ENCODE data around the gene LHPP.

LHPP gene

DNA sequence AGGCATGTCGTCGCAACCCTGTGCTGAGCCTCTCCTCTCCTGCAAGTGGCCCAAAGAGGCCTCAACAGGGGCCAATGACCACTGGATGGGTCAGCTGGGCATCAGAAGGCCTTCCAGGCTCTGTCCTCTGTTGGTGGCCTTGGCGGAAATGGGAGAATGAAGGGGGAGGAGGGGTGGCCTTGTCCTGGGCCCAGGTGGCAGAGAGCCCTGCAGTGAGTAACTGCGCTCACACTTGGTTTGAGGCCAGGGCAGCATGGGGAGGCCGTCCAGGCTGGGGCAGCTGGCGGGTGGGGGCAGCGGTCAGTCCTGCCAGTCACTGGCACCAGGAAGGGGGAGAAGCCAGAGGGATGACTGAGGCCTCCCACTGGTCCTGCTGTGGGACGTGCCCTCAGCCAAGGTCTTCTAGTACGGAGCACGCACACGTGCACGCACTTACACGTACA lies 59.8 kb downstream of the LHPP start:
- no peak for DNase-seq (ENCODE audit: low read depth)

DNA sequence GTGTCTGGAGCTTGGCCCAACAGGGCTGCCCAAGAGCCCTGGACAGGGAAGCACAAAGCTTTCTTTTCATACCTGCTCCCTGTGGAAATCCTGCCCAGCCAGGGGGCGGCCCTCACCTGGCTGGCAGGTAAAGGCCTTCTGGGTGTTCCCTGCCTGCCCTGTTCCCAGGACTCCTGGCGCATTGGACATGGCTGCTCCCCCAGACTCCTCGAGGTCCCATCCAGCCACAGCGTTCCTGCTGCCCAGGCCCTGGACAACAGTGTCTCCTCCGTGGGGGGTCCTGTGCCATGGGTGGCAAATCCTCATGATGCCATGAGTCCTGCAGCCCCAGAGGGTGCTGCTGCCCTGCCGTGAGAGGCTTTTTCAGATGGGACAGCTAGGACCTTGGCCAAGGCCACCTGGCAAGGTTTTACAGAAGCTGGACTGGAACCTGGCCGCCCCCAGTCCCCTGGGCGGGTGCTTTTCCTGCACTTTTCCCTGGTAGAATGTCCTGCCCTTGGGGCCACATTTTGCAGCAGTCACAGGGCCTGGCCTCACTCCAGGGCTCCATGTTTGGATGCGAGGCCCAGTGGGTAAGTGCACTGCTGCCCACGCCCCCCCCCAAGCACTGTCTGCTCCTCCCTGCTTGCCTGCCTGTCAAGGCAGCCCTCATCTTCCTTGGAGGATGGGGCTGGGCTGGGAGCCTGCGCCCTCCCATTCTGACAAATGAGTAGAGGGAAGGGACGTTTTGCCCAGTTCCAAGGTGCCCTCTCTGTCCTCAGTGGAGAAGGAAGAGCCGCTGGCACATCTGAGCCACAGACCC lies 60.7 kb downstream of the LHPP start:
- DNase-seq (ENCODE audit: low read depth): no peak

DNA sequence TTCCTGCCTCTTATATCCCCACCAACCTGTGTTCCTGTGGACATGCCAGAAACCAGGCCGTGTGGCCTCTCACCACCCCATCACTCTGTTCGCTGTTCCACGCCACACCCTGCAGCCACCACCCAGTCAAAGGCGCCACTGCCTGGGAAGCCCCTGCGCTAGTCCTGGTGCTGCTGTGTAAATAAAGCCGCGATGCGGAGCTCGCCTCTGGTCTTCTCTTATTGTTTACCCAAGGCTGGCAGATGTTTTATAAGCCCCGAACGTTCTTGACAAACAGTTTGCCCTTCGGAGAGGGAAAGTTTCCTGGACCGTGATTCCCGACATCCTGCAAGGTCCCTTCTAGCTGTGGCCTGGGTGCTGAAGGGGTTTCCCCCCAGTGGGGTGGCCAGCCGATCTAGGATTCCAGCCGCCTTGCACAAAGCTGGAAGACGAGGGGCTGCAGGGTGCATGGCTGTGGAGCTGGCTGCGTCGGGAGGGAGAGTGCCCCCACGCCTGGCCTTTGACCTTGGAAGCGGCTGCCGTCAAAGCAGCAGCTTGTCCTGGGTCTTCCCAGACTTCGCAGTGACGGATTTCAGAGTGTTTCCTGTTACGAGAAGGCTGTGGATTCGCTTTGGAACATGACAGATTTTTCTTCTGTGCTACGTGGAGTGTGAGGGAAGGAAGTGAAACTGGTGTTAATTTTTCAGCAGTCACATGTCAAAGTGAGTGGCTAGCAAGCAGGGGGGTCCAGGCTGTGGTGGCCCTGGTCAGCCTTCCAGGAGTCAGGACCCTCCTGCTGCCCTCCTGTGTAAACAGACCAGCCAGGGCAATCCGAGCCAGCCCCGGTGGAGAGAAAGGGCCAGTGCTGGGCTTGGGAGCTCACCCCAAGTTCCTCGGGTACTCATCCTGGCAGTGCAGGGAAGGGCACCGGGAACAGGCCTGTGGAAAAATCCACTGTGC lies 61.6 kb downstream of the LHPP start:
- DNase-seq (ENCODE audit: low read depth): no peak

DNA sequence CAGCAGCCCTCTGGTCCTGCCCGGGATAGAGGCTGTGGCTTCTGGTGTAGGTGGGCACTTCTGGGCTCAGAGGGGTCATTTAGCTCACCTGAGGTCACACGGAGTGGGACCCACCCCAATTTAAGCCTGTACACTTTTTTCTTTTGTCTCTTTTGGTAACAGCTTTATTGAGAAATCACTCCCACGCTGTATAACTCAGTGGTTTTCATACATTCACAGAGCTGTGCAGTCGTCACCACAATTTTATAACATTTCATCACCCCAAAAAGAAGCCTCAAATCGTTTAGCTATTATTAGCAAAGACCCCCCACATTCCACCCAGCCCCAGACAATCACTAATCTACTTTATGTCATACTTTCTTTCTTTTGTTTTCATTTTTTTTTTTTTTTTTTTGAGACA lies 62.3 kb downstream of the LHPP start:
- DNase-seq (ENCODE audit: low read depth): no peak

DNA sequence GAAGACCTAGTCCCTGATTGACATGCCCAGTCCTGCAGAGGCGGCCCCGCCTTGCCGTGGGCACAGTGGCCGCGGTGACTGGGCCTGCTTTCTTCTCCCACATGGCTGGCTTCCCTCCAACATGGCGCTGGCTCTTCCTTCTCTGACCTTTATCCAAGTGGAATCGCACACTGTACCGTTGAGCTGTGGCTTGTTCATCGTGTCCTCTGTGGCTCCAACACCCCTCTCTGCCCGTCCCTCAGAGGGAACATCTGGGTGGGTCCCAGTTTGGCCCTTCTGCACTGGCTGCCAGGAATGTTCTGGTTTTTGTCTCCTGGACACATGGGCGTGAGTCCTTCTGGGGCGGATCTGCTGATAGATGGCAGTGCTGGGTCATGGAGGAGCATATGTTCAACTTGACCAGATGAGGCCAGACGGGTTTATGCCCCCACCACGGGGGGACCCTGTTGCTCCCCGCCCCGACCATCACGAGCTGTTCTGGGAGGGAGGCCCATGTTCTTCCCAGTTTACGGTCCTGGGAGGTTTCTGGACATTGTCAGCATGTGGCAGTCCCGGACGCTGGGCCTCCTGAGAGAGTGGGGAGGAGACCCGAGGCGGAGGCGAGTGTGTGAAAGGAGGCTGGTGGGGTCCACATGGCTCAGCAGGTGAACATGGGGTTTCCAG lies 63.5 kb downstream of the LHPP start:
- DNase-seq (ENCODE audit: low read depth): no peak

DNA sequence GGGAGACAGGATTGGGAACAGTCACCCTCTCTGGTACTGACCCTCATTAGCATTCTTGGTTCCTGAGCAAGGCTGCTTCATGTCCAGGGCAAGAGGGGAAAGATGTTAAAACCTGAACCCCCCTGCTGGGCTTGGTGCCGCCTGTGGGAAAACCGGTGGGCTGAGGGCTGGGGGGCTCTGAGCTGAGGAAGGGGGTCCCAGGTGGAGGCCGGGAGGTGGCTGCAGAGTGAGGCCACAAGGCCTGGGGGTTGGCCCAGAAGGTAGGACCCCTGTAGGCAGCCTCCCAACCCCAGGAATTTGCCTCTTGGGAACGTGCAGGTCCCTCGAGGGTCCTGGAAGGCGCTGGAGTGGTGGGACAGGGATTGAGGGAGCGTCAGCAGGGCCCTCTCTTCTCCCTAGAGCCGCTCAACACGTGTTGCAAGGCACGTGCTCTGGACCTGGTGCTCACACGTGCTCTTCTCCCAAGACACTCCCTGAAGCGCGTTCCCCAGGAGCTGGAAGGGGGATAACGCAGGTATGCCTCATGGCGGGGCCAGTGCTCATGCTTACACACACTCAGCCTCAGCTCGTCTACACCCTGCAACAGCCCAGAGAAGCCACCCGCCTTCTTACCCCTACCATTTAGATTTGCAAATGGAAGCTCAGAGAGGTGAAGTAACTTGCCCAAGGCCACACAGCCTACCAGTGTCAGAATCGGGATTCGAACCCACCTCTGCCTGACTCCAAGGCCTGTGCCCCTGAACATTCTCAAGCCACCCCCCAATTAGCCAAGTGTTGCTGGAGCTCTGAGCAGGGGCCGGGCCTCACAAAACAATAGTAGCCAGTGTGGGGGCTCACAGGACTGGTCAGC lies 64.4 kb downstream of the LHPP start:
- no peak for DNase-seq (ENCODE audit: low read depth)

DNA sequence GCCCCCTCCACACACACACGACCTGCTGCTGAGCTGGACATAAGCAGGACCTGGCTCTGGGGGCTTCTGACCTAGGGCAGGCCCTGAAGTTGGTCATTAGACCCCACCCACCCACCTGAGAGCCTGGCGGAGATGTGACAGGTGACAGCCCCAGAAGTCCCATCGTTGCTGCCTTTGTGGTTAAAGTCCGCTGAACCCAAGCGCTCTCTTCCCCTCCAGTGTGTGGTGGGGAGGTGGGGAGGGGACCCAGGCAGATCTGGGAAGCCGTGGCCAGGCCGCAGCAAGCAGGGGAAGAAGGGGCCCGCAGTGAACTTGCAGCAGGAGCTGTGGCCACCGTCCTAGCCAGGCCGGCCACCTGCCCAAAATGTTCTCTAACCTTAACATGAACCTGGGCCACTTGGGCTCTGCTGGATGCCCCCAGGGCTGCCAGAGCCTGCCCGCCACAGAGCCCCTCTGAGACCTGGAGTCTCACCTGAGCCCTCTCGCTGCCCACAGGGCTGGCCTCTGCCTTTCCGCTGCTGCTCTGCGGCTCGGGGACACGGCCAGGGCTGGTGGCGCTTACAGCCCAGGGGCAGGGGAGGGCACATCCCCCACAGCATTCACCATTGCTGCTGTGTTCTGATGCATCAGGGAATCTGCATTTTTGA lies 65.1 kb downstream of the LHPP start:
- no peak for DNase-seq (ENCODE audit: low read depth)

DNA sequence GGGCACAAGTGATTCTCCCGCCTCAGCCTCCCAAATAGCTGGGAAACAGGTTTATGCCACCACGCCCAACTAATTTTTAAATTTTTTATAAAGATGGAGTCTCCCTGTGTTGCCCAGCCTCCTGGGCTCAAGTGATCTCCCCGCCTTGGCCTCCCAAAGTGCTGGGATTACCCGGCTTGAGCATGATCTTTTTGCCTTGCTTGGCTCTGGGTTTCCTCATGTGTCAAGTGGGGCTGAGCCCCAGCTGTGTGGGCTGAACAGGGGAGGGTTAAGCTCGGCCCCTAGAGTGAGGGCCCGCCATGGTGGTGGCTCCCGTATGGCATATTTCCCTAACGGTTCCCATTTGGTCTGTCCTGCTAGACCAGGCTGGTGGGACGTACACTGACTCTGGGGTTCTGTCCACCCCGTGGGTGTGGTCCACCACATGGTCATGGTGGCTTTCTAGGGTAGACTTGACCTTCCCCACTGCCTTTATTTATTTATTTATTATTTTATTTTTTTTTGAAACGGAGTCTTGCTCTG lies 66.3 kb downstream of the LHPP start:
- DNase-seq (ENCODE audit: low read depth): no peak

DNA sequence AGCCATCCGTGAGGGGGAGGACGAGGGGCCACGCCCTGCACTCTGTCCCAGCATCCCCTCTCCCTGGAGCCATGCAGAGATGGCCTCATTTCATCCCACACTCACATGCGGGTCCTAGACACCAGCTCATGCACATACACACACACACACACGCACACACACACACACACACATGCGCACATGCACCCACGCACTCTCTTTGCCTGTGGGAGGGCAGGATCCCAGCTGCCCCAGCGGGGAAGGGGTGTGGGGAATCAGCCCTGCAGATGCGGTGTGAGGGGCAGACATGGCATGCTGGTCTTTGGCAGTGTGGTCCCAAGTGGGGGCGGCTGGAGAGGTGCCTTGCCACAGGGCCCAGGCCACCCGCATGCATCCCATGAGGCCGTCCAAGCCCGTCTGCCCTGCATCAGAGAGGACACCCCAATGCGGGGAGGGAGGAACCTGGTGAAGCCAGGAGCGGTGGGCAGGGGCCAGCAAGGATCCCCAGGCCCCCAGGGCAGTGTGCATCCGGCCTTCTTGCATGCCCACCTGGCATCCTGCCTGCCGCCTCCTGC lies 68.1 kb downstream of the LHPP start:
- DNase-seq (ENCODE audit: low read depth): no peak

DNA sequence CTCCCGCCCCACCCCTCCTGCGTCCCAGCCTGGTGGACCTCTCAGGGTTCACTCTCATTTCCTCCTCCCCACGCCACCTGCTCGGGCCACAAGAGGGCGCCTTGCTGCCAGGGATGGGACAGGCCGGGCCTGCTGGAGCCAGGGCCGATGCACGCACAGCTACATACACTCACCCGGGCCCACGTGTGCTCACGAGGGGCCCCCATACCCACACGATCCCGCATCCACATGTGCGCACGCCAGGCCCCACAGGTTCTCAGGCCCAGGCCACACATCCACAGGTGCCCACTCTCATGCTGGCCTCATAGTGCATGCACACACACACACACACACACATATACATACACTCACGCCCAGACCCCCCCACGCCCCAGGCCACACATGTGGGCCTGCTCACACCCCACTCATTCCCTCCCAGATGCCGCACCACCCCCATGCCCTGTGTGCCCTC lies 68.6 kb downstream of the LHPP start:
- peak; percentile 79 for DNase-seq (ENCODE audit: low read depth)

DNA sequence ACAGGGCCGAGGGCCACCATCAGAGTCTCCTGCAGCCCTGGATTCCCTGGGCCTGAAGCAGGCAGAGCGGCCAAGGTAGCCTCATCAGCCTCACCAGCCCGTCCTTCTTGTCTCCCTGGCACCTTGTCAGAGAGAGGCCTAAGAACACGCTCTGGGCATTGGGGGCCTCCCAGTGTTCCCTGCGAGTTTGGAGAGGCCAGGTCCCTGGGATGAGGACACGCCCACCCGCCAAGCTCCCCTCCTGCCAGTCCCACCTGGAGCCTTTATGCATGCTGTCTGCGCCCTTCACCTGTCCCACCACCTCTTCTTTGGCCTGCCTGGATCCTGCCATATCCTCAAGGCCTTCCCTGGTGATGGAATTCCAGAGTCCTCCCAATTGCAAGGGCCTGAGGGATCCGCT lies 69.2 kb downstream of the LHPP start:
- DNase-seq (ENCODE audit: low read depth): no peak

DNA sequence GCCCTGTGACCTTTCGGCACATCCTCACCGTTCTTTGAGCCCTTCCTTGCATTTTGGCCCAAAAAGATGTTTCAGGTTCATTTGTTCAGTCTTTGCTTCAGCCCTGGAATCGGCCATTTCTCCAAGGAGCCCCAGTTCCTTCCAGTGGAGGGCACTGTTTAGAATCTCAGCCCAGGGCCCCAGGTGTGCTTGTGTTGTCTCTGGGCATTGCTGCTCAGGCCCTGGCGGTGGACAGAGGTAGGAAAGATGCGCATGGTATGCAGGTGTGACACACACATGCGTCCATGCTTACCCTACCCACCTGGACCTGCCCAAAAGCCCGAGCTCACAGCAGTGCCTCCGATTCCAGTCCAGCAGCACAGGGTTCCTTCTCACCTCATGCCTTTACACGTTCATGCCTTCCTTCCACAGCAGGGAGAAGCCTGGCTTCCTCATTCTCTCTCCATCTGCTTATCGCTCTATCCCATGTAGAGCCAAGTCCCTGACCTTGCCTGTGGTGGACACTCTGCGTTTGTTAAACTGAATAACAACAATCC lies 70.6 kb downstream of the LHPP start:
- DNase-seq (ENCODE audit: low read depth): no peak

DNA sequence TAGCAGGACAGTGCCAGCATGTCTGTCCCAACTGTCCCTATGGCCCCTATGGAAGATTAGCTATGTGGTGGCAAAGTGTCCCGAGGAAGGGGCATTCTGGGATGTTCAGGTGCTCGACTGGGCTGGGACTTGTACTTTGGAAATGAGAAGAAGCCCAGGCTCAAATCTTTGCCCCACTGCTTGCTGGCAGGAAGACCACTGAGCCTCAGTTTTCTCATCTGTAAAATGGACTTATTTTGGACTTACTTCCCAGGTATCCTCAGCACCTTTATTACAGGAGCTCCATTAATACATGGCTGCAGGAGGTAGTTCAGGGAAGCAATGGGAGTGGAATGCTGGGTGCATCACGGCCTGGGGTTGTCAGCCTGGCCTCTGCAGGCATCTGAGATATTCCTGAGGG lies 71.2 kb downstream of the LHPP start:
- no peak for DNase-seq (ENCODE audit: low read depth)

DNA sequence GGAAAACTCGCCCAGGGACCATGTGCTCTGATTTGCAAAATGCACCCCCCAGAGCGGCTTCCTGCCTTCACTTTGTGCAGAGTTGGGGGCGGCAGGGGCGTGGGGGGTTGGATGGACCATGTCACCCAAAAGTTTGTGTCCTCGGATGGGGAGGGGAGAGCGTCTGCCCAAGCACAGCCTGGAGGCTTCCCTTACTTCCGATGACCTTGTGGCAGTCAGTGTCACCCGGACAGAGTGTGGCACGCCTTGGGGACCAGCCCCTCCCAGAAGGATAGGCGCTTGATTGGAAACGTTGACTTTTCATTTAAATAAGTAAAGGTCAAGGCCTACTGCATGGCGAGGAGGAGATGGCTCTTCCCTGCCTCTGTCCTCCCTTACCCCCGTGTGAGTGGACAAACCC lies 71.6 kb downstream of the LHPP start:
- DNase-seq (ENCODE audit: low read depth): no peak

DNA sequence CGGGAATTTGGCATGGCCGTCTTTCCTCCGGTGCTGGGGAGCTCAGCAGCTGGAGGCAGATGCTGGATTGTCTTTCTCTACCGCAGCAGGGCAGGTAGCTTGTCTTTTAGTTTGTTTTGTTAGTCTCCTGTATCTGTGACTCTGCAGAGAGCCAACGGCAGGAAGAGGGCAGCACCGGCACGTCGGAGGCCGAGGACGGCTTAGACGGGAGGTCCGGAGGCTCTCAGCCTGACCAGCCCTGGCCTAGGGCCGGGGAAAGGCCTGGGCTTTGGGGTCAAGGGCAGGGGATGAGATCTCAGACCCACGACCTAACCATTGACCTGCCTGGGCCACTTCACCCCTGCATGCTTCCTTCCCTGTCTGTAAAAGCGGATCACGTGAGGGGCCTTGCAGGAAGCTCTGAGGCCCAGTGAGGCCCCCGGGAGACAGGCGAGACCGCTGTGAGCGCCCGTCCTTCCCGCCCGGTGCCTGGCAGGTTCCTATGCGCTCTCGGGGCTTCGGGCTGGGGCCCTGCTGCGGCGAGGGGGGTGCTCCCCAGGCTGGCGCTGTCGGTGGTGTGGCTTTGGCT lies 72.7 kb downstream of the LHPP start:
- DNase-seq (ENCODE audit: low read depth): no peak

DNA sequence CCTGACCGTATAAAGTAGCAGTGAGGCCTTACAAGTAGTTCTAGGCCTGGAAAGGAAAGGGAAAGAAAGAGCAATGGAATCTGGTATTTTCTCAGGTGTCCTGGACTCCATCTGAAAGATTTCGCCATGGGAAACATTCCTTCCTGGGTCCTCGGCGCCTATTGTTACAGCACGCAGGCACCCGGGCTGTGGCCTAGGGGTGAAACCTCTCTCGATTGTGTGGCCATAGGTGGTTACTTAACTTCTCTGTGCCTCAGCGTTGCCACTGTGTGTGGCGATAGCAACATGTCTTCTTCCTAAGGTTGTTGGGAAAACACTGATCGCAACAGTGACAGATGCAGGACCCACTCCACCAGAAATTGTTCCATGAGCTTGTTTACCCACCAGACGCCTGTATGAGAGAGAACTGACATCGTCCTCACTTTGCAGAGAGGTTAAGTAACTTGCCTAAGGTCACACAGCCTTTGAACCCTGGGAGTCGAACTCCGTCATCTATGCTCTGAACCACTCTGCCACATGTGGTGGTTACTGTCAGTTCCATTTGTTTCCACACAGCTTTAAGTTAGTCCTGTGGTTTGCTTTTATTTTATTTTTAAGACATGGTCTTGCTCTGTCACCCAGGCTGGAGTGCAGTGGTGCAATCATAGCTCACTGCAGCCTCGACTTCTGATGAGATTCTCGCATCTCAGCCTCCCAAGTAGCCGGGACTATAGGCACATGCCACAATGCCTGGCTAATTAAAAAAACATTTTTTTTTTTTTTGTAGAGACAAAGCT lies 73.4 kb downstream of the LHPP start:
- no peak for DNase-seq (ENCODE audit: low read depth)

DNA sequence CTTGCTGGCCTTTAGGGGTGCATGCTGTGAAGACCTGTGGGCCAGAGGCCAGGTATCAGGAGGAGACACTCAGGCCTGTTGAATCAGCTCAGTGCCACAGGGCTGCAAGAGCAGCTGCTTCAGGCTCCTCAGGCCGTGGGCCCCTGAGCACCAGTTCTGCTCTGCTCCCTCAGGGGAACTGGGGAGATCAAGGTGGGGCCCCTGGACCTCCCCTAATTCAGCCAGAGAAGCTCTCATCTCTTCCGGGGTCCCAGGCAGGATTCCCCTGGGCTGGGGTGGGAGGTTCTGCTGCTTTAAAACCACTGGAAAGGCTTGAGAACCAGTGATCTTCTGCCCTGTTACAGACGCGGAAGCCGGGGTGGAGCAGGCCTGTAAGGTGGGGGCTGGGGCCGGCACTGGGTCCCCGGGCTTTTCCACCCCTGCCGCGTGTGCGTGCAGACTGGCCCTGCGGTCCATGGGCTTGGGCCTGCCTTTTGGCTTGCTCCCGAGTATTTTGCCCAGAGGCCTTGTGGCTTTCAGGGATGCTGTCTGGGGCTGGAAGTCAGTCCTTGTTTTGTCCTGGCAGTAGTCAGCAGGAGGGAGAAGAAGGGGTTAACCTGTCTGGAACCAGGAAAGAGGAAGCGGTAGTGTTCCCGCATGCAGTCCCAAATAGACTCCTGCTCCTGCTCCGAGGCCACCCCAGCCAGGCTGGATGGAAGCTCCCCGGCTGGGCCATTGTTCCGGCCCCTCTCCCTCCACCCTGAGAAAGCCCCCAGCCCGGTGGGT lies 74.3 kb downstream of the LHPP start:
- no peak for DNase-seq (ENCODE audit: low read depth)

DNA sequence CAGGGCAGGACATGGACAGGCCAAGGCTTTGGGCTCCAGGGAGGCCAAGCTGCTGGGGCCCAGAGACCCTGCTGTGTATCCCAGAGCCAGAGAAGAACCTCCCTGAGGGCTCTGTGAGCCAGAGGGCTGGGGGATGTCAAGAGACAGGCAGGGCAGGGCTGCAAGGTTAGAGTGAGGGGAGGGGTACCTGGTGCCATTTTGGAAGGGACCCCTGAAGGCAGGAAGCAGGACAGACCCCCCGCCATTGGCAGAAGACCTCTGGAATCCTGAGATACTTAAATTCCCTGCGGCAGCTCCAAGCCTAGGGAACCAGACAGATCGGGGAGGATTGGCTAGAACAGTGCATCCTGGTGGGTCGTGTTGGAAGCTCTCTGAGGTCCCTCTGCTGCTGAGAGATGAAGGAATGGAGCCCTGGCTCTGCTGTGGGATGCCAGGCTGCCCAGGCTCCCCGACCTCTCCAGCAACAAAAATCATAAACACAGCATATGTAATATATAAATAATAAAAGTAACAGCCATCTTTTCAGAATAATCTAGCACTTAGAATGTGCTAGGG lies 75.0 kb downstream of the LHPP start:
- DNase-seq (ENCODE audit: low read depth): no peak
